Fibroblast of lung (primary cell): Measurements from ENCODE around the gene EFCAB14. TPM values are rescaled to one million over a fixed set of nuclear protein-coding genes. Genes with fewer than 3 reads are reported as not detected.

Experiments used
- DNase-seq, 2 donors: peaks; one replicate each; pipeline versions ENCODE4 v3.0.0 to v3.0.0-alpha.2; 2010; ENCODE audit warnings: low read depth in 2 of 2
- H2AFZ ChIP-seq: 2 replicates; pipeline ENCODE4 v1.5.1; 2012; ENCODE audit warnings: low read length, control low read depth, inconsistent platforms
- H3K27ac ChIP-seq: 2 replicates; pipeline ENCODE4 v1.5.1; 2011; ENCODE audit warnings: low read length, control low read depth; ENCODE audit not compliant: insufficient read depth
- H3K27me3 ChIP-seq: 2 replicates; pipeline ENCODE4 v1.5.1; 2011; ENCODE audit warnings: mild to moderate bottlenecking, low read length; ENCODE audit not compliant: control insufficient read depth, insufficient read depth
- H3K36me3 ChIP-seq: 2 replicates; pipeline ENCODE4 v1.5.1; 2011; ENCODE audit warnings: low read length; ENCODE audit not compliant: control insufficient read depth, insufficient read depth
- H3K4me1 ChIP-seq: 2 replicates; pipeline ENCODE4 v1.5.1; 2011; ENCODE audit warnings: low read length; ENCODE audit not compliant: control insufficient read depth, insufficient read depth; ENCODE audit errors: extremely low read depth
- H3K4me2 ChIP-seq: 2 replicates; pipeline ENCODE4 v1.5.1; 2011; ENCODE audit warnings: low read length, control low read depth; ENCODE audit not compliant: insufficient read depth; ENCODE audit errors: extremely low read depth
- H3K4me3 ChIP-seq, 4 experiments: fragments of 200-600 bp in 1 of 4; sonication (generic) in 1 of 4; replicated peaks in 1 of 4; 2 replicates each; pipeline ENCODE4 v1.5.1; 2011 to 2016; ENCODE audit warnings: low read length in 4 of 4, low read depth in 3 of 4, mild to moderate bottlenecking in 3 of 4, control low read depth in 2 of 4, inconsistent platforms in 1 of 4, mixed read lengths in 1 of 4; ENCODE audit not compliant: insufficient read depth in 1 of 4; ENCODE audit errors: control extremely low read depth in 1 of 4
- H3K79me2 ChIP-seq: 2 replicates; pipeline ENCODE4 v1.5.1; 2012; ENCODE audit warnings: mild to moderate bottlenecking, low read length, inconsistent platforms; ENCODE audit not compliant: control insufficient read depth, insufficient read depth
- H3K9ac ChIP-seq: 2 replicates; pipeline ENCODE4 v1.5.1; 2011; ENCODE audit warnings: mild to moderate bottlenecking, low read length, control low read depth; ENCODE audit not compliant: insufficient read depth
- H3K9me3 ChIP-seq: 2 replicates; pipeline ENCODE4 v1.5.1; 2012; ENCODE audit warnings: low read depth, low read length; ENCODE audit not compliant: control insufficient read depth, insufficient read depth
- H4K20me1 ChIP-seq: 2 replicates; pipeline ENCODE4 v1.5.1; 2011; ENCODE audit warnings: low read length; ENCODE audit not compliant: control insufficient read depth, insufficient read depth; ENCODE audit errors: extremely low read depth
- EZH2 ChIP-seq: IDR thresholded peaks from 2 replicates; pipeline ENCODE4 v1.5.1; 2012; ENCODE audit warnings: low read length, control low read depth, mild to moderate bottlenecking; ENCODE audit errors: missing control alignments
- polyA plus RNA-seq, 2 donors: library from polyadenylated mRNA; depleted of rRNA in 1 of 2; stranded (reverse) in 1 of 2; unstranded in 1 of 2; fragments of >200 nt; gene quantifications; 2 replicates each; pipeline ENCODE4 v1.2.1, GENCODE V29; 2011 to 2012; ENCODE audit warnings: missing spikeins in 1 of 2
- total RNA-seq: library from RNA; depleted of rRNA; stranded (reverse); fragments of >200 nt; gene quantifications from 2 replicates; pipeline ENCODE4 v1.2.1, GENCODE V29; 2014
- TF ChIP-seq, protein P1 (sequence below), 2 donors: IDR thresholded peaks in 1 of 2; conservative IDR thresholded peaks in 1 of 2; 1 replicate in 1 of 2; 2 replicates in 1 of 2; pipeline ENCODE4 v1.5.1; 2011 to 2012; ENCODE audit warnings: low read length in 2 of 2, control low read depth in 1 of 2, inconsistent platforms in 1 of 2, low read depth in 1 of 2, mild to moderate bottlenecking in 1 of 2

EFCAB14 gene
- total and polyA plus RNA-seq, 2 donors (not counting 1 experiment from before 2014, with no cell fraction given) = 35.3 to 65.0 TPM

GRCh38 chr1:46682064-46682463 is 36.9 kb downstream of the EFCAB14 start:
- H3K9me3 ChIP-seq = no peaks in the 10 kb centered on the region
- H3K4me2 ChIP-seq = no peak overlapping the region

GRCh38 chr1:46681333-46682034 is 37.4 kb downstream of the EFCAB14 start:
- TF ChIP-seq, protein P1, sequence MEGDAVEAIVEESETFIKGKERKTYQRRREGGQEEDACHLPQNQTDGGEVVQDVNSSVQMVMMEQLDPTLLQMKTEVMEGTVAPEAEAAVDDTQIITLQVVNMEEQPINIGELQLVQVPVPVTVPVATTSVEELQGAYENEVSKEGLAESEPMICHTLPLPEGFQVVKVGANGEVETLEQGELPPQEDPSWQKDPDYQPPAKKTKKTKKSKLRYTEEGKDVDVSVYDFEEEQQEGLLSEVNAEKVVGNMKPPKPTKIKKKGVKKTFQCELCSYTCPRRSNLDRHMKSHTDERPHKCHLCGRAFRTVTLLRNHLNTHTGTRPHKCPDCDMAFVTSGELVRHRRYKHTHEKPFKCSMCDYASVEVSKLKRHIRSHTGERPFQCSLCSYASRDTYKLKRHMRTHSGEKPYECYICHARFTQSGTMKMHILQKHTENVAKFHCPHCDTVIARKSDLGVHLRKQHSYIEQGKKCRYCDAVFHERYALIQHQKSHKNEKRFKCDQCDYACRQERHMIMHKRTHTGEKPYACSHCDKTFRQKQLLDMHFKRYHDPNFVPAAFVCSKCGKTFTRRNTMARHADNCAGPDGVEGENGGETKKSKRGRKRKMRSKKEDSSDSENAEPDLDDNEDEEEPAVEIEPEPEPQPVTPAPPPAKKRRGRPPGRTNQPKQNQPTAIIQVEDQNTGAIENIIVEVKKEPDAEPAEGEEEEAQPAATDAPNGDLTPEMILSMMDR (conservative IDR thresholded peaks at IDR 0.05 in 1 of 2, IDR thresholded peaks at IDR 0.05 in 1 of 2; ENCODE audit: low read depth in 1 of 2, low read length in 2 of 2) = no peak
- TF ChIP-seq EZH2 = no peak
- Histone ChIP-seq H3K79me2 (no peaks in the 10 kb centered on the region), H3K27ac (no peak overlapping the region), H4K20me1 (no peaks in the 10 kb centered on the region), H3K4me2 (no peak overlapping the region), H2AFZ (no peak overlapping the region), H3K4me3 (no peak overlapping the region), H3K9ac (no peak overlapping the region), H3K36me3 (peaks cover 9% of the 10 kb centered on the region), H3K9me3 (no peaks in the 10 kb centered on the region), H3K4me1 (no peaks in the 10 kb centered on the region), H3K27me3 (no peaks in the 10 kb centered on the region)
- no peak for DNase-seq

More at GRCh38 chr1:46682064-46682463, 36.9 kb downstream of the EFCAB14 start:
- Histone ChIP-seq H2AFZ (no peak overlapping the region), H4K20me1 (no peaks in the 10 kb centered on the region), H3K27ac (no peak overlapping the region), H3K79me2 (no peaks in the 10 kb centered on the region), H3K4me1 (no peaks in the 10 kb centered on the region), H3K36me3 (peaks cover 9% of the 10 kb centered on the region), H3K4me3 (no peak overlapping the region), H3K9ac (no peak overlapping the region), H3K27me3 (no peaks in the 10 kb centered on the region)
- DNase-seq = no peak
- no peak for TF ChIP-seq EZH2
- TF ChIP-seq, protein P1 (conservative IDR thresholded peaks at IDR 0.05 in 1 of 2, IDR thresholded peaks at IDR 0.05 in 1 of 2; ENCODE audit: low read depth in 1 of 2, low read length in 2 of 2) = no peak

DNA sequence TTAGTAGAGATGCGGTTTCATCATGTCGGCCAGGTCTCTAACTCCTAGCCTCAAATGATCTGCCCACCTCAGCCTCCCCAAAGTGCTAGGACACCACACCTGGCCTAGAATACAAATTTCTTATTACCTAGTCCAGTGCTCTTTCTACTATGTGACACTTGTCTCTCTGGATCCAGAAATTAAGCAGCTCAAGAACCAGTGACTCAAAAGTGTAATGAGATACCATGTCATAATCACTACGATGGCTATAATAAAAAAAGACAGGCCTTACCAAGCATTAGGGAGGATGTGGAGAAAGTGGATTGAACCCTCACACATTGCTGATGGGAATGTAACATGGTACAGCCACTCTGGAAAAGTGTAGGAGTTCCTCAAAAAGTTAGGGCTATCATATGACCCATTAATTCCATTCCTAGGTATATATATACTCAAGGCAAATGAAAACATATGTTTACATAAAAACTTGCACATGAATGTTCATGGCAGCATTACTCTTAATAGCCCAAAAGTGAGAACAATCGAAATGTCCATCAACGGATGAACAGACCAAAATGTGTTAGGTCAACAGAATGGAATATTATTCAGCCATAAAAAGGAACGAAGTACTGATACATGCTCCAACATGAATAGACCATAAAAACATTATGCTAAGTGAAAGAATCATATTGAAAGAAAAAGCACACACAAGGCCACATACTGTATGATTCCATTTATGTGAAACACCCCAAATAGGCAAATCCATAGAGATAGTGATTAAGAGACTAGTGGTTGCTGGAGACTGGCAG is 38.9 kb downstream of the EFCAB14 start:
- Histone ChIP-seq H3K4me3 (no peak overlapping the region), H3K36me3 (peaks cover 9% of the 10 kb centered on the region)

More for the DNA sequence above, 38.9 kb downstream of the EFCAB14 start:
- no peaks in the 10 kb centered on the region for H3K9me3 ChIP-seq
- no peak overlapping the region for H3K4me2 ChIP-seq
- no peak overlapping the region for H3K9ac ChIP-seq
- no peak overlapping the region for H2AFZ ChIP-seq
- no peaks in the 10 kb centered on the region for H3K79me2 ChIP-seq
- TF ChIP-seq EZH2 = no peak
- TF ChIP-seq, protein P1 (conservative IDR thresholded peaks at IDR 0.05 in 1 of 2, IDR thresholded peaks at IDR 0.05 in 1 of 2; ENCODE audit: low read depth in 1 of 2, low read length in 2 of 2) = no peak
- H3K4me1 ChIP-seq = no peaks in the 10 kb centered on the region
- H3K27me3 ChIP-seq = no peaks in the 10 kb centered on the region
- no peaks in the 10 kb centered on the region for H4K20me1 ChIP-seq
- H3K27ac ChIP-seq = no peak overlapping the region
- no peak for DNase-seq
